ENCODE results near the gene CTBS. TPM values are rescaled to one million over a fixed set of nuclear protein-coding genes. Genes with fewer than 3 reads are reported as not detected.

The CTBS gene
- total and polyA plus RNA-seq, 2 of the 13 experiments (the other 11 are each of a cell fraction or from before 2014, with no cell fraction given) = 4.7 to 12.4 TPM

DNA sequence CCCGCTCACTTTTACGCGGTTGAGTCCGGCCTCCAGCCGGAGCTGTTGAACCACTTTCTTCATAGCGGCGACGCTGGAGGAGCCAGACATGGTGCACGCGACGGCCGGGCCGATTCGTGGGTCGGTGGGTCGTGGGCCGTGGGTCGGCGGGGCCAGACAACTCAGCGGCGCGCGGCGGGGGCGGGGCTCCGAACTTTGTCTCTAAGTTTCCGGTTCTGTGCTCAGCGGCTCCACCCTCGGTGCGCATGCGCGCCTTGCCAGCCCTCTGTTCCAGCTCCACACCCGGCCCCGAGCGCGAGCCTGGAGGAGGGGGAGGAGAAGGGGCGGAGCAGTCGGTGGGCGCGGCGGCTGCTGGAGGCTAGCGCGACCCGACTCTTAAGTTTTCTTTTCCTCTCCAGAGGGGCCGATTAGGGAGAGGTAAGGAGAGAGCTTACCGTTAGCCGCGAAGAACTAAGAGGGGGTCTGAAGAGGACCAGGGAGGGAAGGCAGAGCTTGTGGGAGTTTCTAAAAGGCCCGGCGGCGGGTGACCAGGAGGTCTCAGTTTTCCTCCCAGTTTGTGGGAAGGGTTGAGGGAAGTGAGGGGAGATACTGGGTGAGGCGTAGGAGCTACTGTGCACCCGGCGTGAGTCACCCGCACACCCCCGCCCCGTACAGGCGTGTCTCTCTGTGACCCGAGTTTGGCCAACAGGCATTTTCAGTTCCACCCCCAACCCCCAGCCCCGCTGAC, 68.1 kb downstream of the CTBS start, which contains the start of the genes GNG5 and SPATA1 (continued):
- TF ChIP-seq, protein P1, sequence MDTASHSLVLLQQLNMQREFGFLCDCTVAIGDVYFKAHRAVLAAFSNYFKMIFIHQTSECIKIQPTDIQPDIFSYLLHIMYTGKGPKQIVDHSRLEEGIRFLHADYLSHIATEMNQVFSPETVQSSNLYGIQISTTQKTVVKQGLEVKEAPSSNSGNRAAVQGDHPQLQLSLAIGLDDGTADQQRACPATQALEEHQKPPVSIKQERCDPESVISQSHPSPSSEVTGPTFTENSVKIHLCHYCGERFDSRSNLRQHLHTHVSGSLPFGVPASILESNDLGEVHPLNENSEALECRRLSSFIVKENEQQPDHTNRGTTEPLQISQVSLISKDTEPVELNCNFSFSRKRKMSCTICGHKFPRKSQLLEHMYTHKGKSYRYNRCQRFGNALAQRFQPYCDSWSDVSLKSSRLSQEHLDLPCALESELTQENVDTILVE (CRISPR knock-in tag; IDR thresholded peaks at IDR 0.05) = peak; percentile 27; the same call in 1 of the 2 replicates
- TF ChIP-seq, protein P2, sequence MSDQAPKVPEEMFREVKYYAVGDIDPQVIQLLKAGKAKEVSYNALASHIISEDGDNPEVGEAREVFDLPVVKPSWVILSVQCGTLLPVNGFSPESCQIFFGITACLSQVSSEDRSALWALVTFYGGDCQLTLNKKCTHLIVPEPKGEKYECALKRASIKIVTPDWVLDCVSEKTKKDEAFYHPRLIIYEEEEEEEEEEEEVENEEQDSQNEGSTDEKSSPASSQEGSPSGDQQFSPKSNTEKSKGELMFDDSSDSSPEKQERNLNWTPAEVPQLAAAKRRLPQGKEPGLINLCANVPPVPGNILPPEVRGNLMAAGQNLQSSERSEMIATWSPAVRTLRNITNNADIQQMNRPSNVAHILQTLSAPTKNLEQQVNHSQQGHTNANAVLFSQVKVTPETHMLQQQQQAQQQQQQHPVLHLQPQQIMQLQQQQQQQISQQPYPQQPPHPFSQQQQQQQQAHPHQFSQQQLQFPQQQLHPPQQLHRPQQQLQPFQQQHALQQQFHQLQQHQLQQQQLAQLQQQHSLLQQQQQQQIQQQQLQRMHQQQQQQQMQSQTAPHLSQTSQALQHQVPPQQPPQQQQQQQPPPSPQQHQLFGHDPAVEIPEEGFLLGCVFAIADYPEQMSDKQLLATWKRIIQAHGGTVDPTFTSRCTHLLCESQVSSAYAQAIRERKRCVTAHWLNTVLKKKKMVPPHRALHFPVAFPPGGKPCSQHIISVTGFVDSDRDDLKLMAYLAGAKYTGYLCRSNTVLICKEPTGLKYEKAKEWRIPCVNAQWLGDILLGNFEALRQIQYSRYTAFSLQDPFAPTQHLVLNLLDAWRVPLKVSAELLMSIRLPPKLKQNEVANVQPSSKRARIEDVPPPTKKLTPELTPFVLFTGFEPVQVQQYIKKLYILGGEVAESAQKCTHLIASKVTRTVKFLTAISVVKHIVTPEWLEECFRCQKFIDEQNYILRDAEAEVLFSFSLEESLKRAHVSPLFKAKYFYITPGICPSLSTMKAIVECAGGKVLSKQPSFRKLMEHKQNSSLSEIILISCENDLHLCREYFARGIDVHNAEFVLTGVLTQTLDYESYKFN (CRISPR knock-in tag; conservative IDR thresholded peaks at IDR 0.05) = peak; percentile 55; the same call in 1 of the 2 replicates
- no peak for TF ChIP-seq ZNF33B (CRISPR knock-in tag; IDR thresholded peaks at IDR 0.05)
- TF ChIP-seq GTF2F1 (IDR thresholded peaks at IDR 0.05; ENCODE audit: low read length) = peak; percentile 59; the same call in 1 of the 2 replicates
- TF ChIP-seq NAIF1 (CRISPR knock-in tag; IDR thresholded peaks at IDR 0.05; ENCODE audit: borderline replicate concordance) = 0 out of 2 replicates have a peak, but pooled peaks have one; percentile 42
- peak; percentile 78 for TF ChIP-seq RARA (CRISPR knock-in tag; IDR thresholded peaks at IDR 0.05)
- TF ChIP-seq, protein P3, sequence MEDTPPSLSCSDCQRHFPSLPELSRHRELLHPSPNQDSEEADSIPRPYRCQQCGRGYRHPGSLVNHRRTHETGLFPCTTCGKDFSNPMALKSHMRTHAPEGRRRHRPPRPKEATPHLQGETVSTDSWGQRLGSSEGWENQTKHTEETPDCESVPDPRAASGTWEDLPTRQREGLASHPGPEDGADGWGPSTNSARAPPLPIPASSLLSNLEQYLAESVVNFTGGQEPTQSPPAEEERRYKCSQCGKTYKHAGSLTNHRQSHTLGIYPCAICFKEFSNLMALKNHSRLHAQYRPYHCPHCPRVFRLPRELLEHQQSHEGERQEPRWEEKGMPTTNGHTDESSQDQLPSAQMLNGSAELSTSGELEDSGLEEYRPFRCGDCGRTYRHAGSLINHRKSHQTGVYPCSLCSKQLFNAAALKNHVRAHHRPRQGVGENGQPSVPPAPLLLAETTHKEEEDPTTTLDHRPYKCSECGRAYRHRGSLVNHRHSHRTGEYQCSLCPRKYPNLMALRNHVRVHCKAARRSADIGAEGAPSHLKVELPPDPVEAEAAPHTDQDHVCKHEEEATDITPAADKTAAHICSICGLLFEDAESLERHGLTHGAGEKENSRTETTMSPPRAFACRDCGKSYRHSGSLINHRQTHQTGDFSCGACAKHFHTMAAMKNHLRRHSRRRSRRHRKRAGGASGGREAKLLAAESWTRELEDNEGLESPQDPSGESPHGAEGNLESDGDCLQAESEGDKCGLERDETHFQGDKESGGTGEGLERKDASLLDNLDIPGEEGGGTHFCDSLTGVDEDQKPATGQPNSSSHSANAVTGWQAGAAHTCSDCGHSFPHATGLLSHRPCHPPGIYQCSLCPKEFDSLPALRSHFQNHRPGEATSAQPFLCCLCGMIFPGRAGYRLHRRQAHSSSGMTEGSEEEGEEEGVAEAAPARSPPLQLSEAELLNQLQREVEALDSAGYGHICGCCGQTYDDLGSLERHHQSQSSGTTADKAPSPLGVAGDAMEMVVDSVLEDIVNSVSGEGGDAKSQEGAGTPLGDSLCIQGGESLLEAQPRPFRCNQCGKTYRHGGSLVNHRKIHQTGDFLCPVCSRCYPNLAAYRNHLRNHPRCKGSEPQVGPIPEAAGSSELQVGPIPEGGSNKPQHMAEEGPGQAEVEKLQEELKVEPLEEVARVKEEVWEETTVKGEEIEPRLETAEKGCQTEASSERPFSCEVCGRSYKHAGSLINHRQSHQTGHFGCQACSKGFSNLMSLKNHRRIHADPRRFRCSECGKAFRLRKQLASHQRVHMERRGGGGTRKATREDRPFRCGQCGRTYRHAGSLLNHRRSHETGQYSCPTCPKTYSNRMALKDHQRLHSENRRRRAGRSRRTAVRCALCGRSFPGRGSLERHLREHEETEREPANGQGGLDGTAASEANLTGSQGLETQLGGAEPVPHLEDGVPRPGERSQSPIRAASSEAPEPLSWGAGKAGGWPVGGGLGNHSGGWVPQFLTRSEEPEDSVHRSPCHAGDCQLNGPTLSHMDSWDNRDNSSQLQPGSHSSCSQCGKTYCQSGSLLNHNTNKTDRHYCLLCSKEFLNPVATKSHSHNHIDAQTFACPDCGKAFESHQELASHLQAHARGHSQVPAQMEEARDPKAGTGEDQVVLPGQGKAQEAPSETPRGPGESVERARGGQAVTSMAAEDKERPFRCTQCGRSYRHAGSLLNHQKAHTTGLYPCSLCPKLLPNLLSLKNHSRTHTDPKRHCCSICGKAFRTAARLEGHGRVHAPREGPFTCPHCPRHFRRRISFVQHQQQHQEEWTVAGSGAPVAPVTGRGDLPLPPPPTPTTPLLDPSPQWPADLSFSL (CRISPR knock-in tag; IDR thresholded peaks at IDR 0.05) = no peak
- no peak for TF ChIP-seq HNRNPUL1 (IDR thresholded peaks at IDR 0.05; ENCODE audit: low read depth, low read length)
- TF ChIP-seq ZNF598 (CRISPR knock-in tag; IDR thresholded peaks at IDR 0.05; ENCODE audit: borderline replicate concordance) = 0 out of 2 replicates have a peak, but pooled peaks have one; percentile 38
- TF ChIP-seq NFKBIZ (CRISPR knock-in tag; IDR thresholded peaks at IDR 0.05) = peak; percentile 19; the same call in 1 of the 2 replicates
- TF ChIP-seq, protein P4, sequence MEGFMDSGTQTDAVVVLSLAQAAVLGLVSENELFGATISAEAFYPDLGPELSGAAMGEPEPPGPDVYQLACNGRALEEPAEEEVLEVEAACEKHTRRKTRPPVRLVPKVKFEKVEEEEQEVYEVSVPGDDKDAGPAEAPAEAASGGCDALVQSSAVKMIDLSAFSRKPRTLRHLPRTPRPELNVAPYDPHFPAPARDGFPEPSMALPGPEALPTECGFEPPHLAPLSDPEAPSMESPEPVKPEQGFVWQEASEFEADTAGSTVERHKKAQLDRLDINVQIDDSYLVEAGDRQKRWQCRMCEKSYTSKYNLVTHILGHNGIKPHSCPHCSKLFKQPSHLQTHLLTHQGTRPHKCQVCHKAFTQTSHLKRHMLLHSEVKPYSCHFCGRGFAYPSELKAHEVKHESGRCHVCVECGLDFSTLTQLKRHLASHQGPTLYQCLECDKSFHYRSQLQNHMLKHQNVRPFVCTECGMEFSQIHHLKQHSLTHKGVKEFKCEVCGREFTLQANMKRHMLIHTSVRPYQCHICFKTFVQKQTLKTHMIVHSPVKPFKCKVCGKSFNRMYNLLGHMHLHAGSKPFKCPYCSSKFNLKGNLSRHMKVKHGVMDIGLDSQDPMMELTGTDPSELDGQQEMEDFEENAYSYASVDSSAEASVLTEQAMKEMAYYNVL (CRISPR knock-in tag; IDR thresholded peaks at IDR 0.05; ENCODE audit: borderline replicate concordance) = peak; percentile 77; the same call in 1 of the 2 replicates
- 0 out of 2 replicates have a peak, but pooled peaks have one; percentile 36 for TF ChIP-seq ZNF75D (CRISPR knock-in tag; IDR thresholded peaks at IDR 0.05; ENCODE audit: borderline replicate concordance)

Data from HepG2 (cell line).